ENCODE results near the gene CELF4.

GRCh38 chr18:37487400-37487867 lies 78.2 kb downstream of the CELF4 start:
- TF ChIP-seq CTCF (IDR thresholded peaks at IDR 0.05) (no peak), POLR2A (IDR thresholded peaks at IDR 0.05) (no peak)

Data from breast epithelium (tissue), 3 donors.